HL-60 (cell line): Measurements from ENCODE around the gene RNF225.

Experiments
- POLR2AphosphoS5 ChIP-seq: IDR thresholded peaks from 2 replicates; pipeline ENCODE4 v1.6.1; 2012; ENCODE audit warnings: low read depth
- SPI1 ChIP-seq: IDR thresholded peaks from 2 replicates; pipeline ENCODE4 v1.6.1; 2012; ENCODE audit warnings: low read depth, mild to moderate bottlenecking, borderline replicate concordance
- TF ChIP-seq, protein P1 (sequence below): IDR thresholded peaks from one replicate; pipeline ENCODE4 v1.5.1; 2011; ENCODE audit warnings: low read length, control low read depth, inconsistent platforms; ENCODE audit not compliant: insufficient read depth
- TF ChIP-seq, protein P2 (sequence below): IDR thresholded peaks from 2 replicates; pipeline ENCODE4 v1.6.1; 2012; ENCODE audit warnings: low read depth; ENCODE audit not compliant: insufficient replicate concordance

DNA sequence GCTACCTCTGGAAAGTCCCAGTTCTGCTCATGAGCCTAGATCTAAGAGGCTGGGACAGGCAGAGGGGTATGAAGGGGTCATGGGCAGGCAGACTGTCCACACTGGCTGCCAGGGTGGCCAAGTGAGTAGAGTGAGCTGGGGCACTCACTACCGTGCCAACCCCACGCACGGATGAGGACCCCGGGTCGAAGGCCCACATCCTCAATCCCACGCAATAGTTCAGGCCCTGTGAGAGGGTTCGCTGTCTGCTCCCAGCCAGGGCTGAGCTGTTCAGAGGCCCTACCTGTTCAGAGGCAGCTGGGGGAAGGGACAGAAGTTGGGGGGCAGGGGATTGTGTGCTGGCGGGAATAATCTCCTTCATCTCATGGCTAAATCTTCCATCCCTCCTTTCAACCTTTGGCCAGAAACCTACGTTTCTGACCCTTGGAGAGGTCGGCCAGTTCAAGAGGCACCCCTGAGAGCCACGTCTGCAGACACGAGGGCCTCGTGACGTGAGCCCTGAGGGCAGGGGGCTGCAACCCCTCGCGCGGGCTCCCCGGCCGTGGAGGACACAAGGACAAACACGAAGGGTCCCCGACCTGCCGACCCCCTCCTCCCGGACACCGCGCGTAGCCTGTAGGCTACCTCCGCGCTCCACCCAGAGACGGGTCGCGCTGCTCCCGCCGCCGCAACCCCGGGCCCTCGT is 9.4 kb upstream of the RNF225 start:
- TF ChIP-seq, protein P1, sequence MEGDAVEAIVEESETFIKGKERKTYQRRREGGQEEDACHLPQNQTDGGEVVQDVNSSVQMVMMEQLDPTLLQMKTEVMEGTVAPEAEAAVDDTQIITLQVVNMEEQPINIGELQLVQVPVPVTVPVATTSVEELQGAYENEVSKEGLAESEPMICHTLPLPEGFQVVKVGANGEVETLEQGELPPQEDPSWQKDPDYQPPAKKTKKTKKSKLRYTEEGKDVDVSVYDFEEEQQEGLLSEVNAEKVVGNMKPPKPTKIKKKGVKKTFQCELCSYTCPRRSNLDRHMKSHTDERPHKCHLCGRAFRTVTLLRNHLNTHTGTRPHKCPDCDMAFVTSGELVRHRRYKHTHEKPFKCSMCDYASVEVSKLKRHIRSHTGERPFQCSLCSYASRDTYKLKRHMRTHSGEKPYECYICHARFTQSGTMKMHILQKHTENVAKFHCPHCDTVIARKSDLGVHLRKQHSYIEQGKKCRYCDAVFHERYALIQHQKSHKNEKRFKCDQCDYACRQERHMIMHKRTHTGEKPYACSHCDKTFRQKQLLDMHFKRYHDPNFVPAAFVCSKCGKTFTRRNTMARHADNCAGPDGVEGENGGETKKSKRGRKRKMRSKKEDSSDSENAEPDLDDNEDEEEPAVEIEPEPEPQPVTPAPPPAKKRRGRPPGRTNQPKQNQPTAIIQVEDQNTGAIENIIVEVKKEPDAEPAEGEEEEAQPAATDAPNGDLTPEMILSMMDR: no peak
- TF ChIP-seq, protein P2, sequence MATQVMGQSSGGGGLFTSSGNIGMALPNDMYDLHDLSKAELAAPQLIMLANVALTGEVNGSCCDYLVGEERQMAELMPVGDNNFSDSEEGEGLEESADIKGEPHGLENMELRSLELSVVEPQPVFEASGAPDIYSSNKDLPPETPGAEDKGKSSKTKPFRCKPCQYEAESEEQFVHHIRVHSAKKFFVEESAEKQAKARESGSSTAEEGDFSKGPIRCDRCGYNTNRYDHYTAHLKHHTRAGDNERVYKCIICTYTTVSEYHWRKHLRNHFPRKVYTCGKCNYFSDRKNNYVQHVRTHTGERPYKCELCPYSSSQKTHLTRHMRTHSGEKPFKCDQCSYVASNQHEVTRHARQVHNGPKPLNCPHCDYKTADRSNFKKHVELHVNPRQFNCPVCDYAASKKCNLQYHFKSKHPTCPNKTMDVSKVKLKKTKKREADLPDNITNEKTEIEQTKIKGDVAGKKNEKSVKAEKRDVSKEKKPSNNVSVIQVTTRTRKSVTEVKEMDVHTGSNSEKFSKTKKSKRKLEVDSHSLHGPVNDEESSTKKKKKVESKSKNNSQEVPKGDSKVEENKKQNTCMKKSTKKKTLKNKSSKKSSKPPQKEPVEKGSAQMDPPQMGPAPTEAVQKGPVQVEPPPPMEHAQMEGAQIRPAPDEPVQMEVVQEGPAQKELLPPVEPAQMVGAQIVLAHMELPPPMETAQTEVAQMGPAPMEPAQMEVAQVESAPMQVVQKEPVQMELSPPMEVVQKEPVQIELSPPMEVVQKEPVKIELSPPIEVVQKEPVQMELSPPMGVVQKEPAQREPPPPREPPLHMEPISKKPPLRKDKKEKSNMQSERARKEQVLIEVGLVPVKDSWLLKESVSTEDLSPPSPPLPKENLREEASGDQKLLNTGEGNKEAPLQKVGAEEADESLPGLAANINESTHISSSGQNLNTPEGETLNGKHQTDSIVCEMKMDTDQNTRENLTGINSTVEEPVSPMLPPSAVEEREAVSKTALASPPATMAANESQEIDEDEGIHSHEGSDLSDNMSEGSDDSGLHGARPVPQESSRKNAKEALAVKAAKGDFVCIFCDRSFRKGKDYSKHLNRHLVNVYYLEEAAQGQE: no peak
- TF ChIP-seq POLR2AphosphoS5 (no peak), SPI1 (no peak)
